WTC11 (cell line): Measurements from ENCODE around the gene PPP2R1B. TPM values are rescaled to one million over a fixed set of nuclear protein-coding genes. Genes with fewer than 3 reads are reported as not detected.

Source experiments
- ATAC-seq: fragments of 200-7000 bp; cut with Tn5 transposase; 2 replicates; pipeline ENCODE4 v1.10.0; 2021; ENCODE audit warnings: mild to moderate bottlenecking, moderate library complexity
- CTCF ChIA-PET: fragments of 300-600 bp; sonication (Branson Sonifier 250); formaldehyde crosslinking; loops from one replicate; lab custom pipeline; 2021; ENCODE audit warnings: antibody characterized with exemption; lab: Charles Lee
- POLR2A ChIA-PET: fragments of 350-600 bp; sonication (Branson Sonifier 250); formaldehyde crosslinking; loops from one replicate; lab custom pipeline; 2021; ENCODE audit warnings: antibody characterized with exemption; lab: Charles Lee
- DNase-seq: peaks from one replicate; pipeline ENCODE4 v3.0.0; 2021; ENCODE audit warnings: low spot score
- H3K27ac Mint-ChIP-seq: 2 replicates; pipeline ENCODE4 v1.8.0; 2021; ENCODE audit warnings: mixed read lengths
- H3K27me3 Mint-ChIP-seq: 2 replicates; pipeline ENCODE4 v1.8.0; 2021; ENCODE audit warnings: low read depth, mild to moderate bottlenecking, moderate library complexity, mixed read lengths
- H3K36me3 Mint-ChIP-seq: 2 replicates; pipeline ENCODE4 v1.8.0; 2021; ENCODE audit warnings: mixed read lengths
- H3K4me1 Mint-ChIP-seq: 2 replicates; pipeline ENCODE4 v1.8.0; 2022; ENCODE audit warnings: mixed read lengths
- H3K4me3 Mint-ChIP-seq: 2 replicates; pipeline ENCODE4 v1.8.0; 2021; ENCODE audit warnings: mild to moderate bottlenecking, moderate library complexity, mixed read lengths
- H3K9me3 Mint-ChIP-seq: 2 replicates; pipeline ENCODE4 v1.8.0; 2021; ENCODE audit warnings: mixed read lengths
- ESRRA ChIP-seq: sonication (generic); formaldehyde crosslinking; IDR thresholded peaks from 2 replicates; pipeline ENCODE4 v1.8.1; 2022; ENCODE audit warnings: mild to moderate bottlenecking, missing genetic modification reagents, borderline replicate concordance
- ETV6 ChIP-seq: sonication (generic); formaldehyde crosslinking; IDR thresholded peaks from 2 replicates; pipeline ENCODE4 v1.8.1; 2022; ENCODE audit warnings: mild to moderate bottlenecking, missing genetic modification reagents
- NFE2L1 ChIP-seq: sonication (generic); formaldehyde crosslinking; IDR thresholded peaks from 2 replicates; pipeline ENCODE4 v1.8.1; 2023; ENCODE audit warnings: missing genetic modification reagents
- PRRX2 ChIP-seq: fragments of 250-450 bp; sonication (Bioruptor Pico); IDR thresholded peaks from 2 replicates; pipeline ENCODE4 v1.8.0; 2021; ENCODE audit warnings: mild to moderate bottlenecking
- TCF7 ChIP-seq: sonication (generic); formaldehyde crosslinking; IDR thresholded peaks from 2 replicates; pipeline ENCODE4 v1.8.0; 2022; ENCODE audit warnings: mild to moderate bottlenecking, low read depth, missing genetic modification reagents, moderate library complexity
- TEAD1 ChIP-seq: sonication (generic); formaldehyde crosslinking; IDR thresholded peaks from 2 replicates; pipeline ENCODE4 v1.8.0; 2022; ENCODE audit warnings: mild to moderate bottlenecking, missing genetic modification reagents
- TEAD4 ChIP-seq: sonication (generic); formaldehyde crosslinking; IDR thresholded peaks from 2 replicates; pipeline ENCODE4 v1.8.0; 2022; ENCODE audit warnings: mild to moderate bottlenecking, missing genetic modification reagents
- total RNA-seq: library from RNA; stranded (reverse); gene quantifications from 3 replicates; pipeline ENCODE4 v1.2.3, GENCODE V29; 2021
- TF ChIP-seq, protein P1 (sequence below): sonication (generic); formaldehyde crosslinking; IDR thresholded peaks from 2 replicates; pipeline ENCODE4 v1.8.1; 2022; ENCODE audit warnings: low read depth, missing genetic modification reagents, borderline replicate concordance
- TF ChIP-seq, protein P2 (sequence below): sonication (generic); formaldehyde crosslinking; IDR thresholded peaks from 2 replicates; pipeline ENCODE4 v1.8.0; 2023; ENCODE audit warnings: missing genetic modification reagents, mild to moderate bottlenecking, borderline replicate concordance
- TF ChIP-seq, protein P3 (sequence below): sonication (generic); formaldehyde crosslinking; IDR thresholded peaks from 2 replicates; pipeline ENCODE4 v1.8.1; 2022; ENCODE audit warnings: missing genetic modification reagents, borderline replicate concordance
- TF ChIP-seq, protein P4 (sequence below): sonication (generic); formaldehyde crosslinking; IDR thresholded peaks from 2 replicates; pipeline ENCODE4 v1.8.0; 2022; ENCODE audit warnings: mild to moderate bottlenecking, missing genetic modification reagents
- TF ChIP-seq, protein P5 (sequence below): fragments of 250-450 bp; sonication (Bioruptor Pico); IDR thresholded peaks from 2 replicates; pipeline ENCODE4 v1.9.0; 2021; ENCODE audit warnings: mild to moderate bottlenecking
- TF ChIP-seq, protein P6 (sequence below): fragments of 250-450 bp; sonication (Bioruptor Pico); conservative IDR thresholded peaks from 2 replicates; pipeline ENCODE4 v1.9.0; 2021; ENCODE audit warnings: mild to moderate bottlenecking
- TF ChIP-seq, protein P7 (sequence below): sonication (generic); formaldehyde crosslinking; IDR thresholded peaks from 2 replicates; pipeline ENCODE4 v1.8.0; 2022; ENCODE audit warnings: mild to moderate bottlenecking, missing genetic modification reagents
- TF ChIP-seq, protein P8 (sequence below): fragments of 250-450 bp; sonication (Bioruptor Pico); IDR thresholded peaks from 2 replicates; pipeline ENCODE4 v1.9.0; 2021; ENCODE audit warnings: moderate library complexity, mild to moderate bottlenecking, inconsistent platforms, borderline replicate concordance
- TF ChIP-seq, protein P9 (sequence below): fragments of 250-450 bp; sonication (Bioruptor Pico); IDR thresholded peaks from 2 replicates; pipeline ENCODE4 v1.8.0; 2021; ENCODE audit warnings: mild to moderate bottlenecking

Gene PPP2R1B
- total RNA-seq, 1 experiment from 2014 or later = 87.7 TPM

DNA sequence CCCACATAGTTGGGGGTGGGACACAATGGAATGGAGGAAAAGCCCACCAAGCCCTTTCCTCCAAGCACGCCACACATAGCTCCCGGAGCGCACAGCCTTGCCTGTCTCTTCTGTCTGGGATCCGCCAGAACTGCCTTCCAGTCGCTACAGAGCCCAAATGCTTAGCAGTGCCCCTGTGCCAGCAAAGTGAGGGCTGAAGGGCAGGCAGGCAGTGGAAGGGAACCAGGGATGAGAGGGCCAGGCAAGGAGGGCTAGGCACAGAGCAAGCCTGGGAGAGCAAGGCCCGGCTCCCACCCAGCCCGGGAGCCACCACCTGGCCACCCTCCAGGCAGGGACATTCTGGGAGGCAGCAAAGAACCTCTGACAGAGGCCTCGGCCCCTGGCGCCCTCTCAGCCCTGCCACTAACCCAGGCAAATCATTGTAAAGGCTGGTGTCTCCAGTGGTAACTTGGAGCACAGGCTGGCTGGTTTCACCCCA lies 32.5 kb downstream of the PPP2R1B start (continued):
- TF ChIP-seq TCF7 (CRISPR knock-in tag) = no peak

DNA sequence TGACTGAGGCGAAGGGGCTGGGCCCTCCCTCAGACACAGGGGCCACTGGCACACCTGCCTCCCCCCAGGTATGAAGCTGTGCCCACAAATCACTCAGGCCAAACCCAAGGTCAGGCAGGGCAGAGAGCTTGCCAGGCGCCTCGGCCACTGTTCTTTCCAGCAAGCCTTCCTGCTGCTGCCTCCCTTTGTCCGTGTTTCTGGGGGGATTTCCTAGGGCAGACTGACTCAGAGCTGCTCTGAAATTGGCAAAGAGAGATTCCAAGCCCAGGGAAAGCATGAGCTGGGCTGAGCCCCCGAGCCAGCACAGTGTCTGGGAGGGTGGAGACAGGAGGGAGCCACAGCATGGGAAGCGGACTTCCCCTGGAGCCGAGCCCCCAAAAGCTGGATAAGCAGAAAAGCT lies 33.2 kb downstream of the PPP2R1B start:
- peaks cover 7% of the 10 kb centered on the region for H3K36me3 Mint-ChIP-seq
- TF ChIP-seq, protein P1, sequence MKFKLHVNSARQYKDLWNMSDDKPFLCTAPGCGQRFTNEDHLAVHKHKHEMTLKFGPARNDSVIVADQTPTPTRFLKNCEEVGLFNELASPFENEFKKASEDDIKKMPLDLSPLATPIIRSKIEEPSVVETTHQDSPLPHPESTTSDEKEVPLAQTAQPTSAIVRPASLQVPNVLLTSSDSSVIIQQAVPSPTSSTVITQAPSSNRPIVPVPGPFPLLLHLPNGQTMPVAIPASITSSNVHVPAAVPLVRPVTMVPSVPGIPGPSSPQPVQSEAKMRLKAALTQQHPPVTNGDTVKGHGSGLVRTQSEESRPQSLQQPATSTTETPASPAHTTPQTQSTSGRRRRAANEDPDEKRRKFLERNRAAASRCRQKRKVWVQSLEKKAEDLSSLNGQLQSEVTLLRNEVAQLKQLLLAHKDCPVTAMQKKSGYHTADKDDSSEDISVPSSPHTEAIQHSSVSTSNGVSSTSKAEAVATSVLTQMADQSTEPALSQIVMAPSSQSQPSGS (CRISPR knock-in tag) = no peak
- TF ChIP-seq, protein P2, sequence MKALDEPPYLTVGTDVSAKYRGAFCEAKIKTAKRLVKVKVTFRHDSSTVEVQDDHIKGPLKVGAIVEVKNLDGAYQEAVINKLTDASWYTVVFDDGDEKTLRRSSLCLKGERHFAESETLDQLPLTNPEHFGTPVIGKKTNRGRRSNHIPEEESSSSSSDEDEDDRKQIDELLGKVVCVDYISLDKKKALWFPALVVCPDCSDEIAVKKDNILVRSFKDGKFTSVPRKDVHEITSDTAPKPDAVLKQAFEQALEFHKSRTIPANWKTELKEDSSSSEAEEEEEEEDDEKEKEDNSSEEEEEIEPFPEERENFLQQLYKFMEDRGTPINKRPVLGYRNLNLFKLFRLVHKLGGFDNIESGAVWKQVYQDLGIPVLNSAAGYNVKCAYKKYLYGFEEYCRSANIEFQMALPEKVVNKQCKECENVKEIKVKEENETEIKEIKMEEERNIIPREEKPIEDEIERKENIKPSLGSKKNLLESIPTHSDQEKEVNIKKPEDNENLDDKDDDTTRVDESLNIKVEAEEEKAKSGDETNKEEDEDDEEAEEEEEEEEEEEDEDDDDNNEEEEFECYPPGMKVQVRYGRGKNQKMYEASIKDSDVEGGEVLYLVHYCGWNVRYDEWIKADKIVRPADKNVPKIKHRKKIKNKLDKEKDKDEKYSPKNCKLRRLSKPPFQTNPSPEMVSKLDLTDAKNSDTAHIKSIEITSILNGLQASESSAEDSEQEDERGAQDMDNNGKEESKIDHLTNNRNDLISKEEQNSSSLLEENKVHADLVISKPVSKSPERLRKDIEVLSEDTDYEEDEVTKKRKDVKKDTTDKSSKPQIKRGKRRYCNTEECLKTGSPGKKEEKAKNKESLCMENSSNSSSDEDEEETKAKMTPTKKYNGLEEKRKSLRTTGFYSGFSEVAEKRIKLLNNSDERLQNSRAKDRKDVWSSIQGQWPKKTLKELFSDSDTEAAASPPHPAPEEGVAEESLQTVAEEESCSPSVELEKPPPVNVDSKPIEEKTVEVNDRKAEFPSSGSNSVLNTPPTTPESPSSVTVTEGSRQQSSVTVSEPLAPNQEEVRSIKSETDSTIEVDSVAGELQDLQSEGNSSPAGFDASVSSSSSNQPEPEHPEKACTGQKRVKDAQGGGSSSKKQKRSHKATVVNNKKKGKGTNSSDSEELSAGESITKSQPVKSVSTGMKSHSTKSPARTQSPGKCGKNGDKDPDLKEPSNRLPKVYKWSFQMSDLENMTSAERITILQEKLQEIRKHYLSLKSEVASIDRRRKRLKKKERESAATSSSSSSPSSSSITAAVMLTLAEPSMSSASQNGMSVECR (CRISPR knock-in tag) = no peak
- TF ChIP-seq, protein P3, sequence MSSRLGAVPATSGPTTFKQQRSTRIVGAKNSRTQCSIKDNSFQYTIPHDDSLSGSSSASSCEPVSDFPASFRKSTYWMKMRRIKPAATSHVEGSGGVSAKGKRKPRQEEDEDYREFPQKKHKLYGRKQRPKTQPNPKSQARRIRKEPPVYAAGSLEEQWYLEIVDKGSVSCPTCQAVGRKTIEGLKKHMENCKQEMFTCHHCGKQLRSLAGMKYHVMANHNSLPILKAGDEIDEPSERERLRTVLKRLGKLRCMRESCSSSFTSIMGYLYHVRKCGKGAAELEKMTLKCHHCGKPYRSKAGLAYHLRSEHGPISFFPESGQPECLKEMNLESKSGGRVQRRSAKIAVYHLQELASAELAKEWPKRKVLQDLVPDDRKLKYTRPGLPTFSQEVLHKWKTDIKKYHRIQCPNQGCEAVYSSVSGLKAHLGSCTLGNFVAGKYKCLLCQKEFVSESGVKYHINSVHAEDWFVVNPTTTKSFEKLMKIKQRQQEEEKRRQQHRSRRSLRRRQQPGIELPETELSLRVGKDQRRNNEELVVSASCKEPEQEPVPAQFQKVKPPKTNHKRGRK = no peak
- TF ChIP-seq, protein P4, sequence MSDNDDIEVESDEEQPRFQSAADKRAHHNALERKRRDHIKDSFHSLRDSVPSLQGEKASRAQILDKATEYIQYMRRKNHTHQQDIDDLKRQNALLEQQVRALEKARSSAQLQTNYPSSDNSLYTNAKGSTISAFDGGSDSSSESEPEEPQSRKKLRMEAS (CRISPR knock-in tag) = no peak
- no peak for TF ChIP-seq ESRRA (CRISPR knock-in tag)
- TF ChIP-seq, protein P5, sequence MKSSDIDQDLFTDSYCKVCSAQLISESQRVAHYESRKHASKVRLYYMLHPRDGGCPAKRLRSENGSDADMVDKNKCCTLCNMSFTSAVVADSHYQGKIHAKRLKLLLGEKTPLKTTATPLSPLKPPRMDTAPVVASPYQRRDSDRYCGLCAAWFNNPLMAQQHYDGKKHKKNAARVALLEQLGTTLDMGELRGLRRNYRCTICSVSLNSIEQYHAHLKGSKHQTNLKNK (CRISPR knock-in tag) = no peak
- no peak for TF ChIP-seq TEAD4
- no peak for TF ChIP-seq PRRX2 (CRISPR knock-in tag)
- TF ChIP-seq, protein P6, sequence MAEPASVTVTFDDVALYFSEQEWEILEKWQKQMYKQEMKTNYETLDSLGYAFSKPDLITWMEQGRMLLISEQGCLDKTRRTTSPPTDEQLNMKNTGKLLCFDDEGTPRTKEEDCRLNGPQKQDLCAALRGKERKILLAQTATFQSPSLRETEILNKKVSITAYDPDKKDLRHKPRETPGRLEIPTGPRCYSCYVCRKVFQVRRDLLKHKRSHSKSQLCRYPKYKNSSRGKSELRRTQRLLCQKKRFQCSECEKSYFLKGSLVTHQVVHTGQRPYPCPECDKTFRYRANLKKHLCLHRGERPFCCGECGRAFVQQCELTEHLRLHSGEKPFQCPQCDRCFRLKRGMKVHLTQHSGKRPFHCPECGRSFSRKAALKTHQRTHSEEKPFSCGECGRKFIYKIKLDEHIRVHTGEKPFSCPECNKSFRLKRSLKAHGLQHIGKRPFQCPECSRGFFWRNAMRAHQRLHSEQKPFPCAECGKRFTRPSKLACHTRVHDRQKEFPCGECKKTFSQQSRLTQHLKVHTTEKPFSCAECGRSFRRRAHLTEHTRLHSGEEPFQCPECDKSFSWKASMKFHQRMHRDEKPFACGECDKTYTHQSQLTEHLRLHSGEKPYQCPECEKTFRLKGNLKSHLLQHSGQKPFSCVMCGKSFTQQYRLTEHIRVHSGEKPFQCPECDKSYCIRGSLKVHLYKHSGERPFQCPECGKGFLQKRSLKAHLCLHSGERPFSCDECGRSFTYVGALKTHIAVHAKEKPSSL (CRISPR knock-in tag) = no peak
- no peak for TF ChIP-seq NFE2L1 (CRISPR knock-in tag)
- TF ChIP-seq, protein P7, sequence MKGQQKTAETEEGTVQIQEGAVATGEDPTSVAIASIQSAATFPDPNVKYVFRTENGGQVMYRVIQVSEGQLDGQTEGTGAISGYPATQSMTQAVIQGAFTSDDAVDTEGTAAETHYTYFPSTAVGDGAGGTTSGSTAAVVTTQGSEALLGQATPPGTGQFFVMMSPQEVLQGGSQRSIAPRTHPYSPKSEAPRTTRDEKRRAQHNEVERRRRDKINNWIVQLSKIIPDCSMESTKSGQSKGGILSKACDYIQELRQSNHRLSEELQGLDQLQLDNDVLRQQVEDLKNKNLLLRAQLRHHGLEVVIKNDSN = no peak
- TF ChIP-seq, protein P8, sequence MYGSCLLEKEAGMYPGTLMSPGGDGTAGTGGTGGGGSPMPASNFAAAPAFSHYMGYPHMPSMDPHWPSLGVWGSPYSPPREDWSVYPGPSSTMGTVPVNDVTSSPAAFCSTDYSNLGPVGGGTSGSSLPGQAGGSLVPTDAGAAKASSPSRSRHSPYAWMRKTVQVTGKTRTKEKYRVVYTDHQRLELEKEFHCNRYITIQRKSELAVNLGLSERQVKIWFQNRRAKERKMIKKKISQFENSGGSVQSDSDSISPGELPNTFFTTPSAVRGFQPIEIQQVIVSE (CRISPR knock-in tag) = no peak
- no peak for TF ChIP-seq TEAD1 (CRISPR knock-in tag)
- TF ChIP-seq, protein P9, sequence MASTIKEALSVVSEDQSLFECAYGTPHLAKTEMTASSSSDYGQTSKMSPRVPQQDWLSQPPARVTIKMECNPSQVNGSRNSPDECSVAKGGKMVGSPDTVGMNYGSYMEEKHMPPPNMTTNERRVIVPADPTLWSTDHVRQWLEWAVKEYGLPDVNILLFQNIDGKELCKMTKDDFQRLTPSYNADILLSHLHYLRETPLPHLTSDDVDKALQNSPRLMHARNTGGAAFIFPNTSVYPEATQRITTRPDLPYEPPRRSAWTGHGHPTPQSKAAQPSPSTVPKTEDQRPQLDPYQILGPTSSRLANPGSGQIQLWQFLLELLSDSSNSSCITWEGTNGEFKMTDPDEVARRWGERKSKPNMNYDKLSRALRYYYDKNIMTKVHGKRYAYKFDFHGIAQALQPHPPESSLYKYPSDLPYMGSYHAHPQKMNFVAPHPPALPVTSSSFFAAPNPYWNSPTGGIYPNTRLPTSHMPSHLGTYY (CRISPR knock-in tag) = no peak
- TF ChIP-seq ETV6 (CRISPR knock-in tag) = no peak
- TF ChIP-seq, all 79 proteins: peak for 0
- Mint-ChIP-seq H3K27ac (no peak overlapping the region), H3K4me3 (no peak overlapping the region), H3K27me3 (no peaks in the 10 kb centered on the region), H3K4me1 (peaks cover 2% of the 10 kb centered on the region; the same call in 1 of the 2 replicates), H3K9me3 (no peaks in the 10 kb centered on the region)
- DNase-seq = no peak
- ATAC-seq = no peak
- POLR2A ChIA-PET = interaction anchor here (0.6 to 2.7 kb wide), 2 partner anchors 33 to 127 kb away, joined by 3 to 6 read pairs; partner anchors contain the start of gene PPP2R1B
- CTCF ChIA-PET = interaction anchor here (0.7 to 1.4 kb wide), 5 partner anchors 9 to 129 kb away, joined by 3 to 5 read pairs (median 3); no protein-coding TSS in a partner anchor
